Measurements from ENCODE around the gene ZFP62.

GRCh38 chr5:180847026-180847425, 14.1 kb downstream of the ZFP62 start:
- TF ChIP-seq, protein P1, sequence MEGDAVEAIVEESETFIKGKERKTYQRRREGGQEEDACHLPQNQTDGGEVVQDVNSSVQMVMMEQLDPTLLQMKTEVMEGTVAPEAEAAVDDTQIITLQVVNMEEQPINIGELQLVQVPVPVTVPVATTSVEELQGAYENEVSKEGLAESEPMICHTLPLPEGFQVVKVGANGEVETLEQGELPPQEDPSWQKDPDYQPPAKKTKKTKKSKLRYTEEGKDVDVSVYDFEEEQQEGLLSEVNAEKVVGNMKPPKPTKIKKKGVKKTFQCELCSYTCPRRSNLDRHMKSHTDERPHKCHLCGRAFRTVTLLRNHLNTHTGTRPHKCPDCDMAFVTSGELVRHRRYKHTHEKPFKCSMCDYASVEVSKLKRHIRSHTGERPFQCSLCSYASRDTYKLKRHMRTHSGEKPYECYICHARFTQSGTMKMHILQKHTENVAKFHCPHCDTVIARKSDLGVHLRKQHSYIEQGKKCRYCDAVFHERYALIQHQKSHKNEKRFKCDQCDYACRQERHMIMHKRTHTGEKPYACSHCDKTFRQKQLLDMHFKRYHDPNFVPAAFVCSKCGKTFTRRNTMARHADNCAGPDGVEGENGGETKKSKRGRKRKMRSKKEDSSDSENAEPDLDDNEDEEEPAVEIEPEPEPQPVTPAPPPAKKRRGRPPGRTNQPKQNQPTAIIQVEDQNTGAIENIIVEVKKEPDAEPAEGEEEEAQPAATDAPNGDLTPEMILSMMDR (IDR thresholded peaks at IDR 0.05): no peak
- no peak for TF ChIP-seq POLR2A (IDR thresholded peaks at IDR 0.05)
